NCI-H69 (cell line): ENCODE data around the gene PRRT2.
"Not testable (repeated sequence)": the region's sequence is repeated elsewhere in the genome, so short reads cannot be mapped to it uniquely, and the experiment has no call there.

ENCODE experiments used
- DNase-seq: peaks from one replicate; lab custom pipeline; 2025; lab: John Stamatoyannopoulos, UW

The PRRT2 gene

DNA sequence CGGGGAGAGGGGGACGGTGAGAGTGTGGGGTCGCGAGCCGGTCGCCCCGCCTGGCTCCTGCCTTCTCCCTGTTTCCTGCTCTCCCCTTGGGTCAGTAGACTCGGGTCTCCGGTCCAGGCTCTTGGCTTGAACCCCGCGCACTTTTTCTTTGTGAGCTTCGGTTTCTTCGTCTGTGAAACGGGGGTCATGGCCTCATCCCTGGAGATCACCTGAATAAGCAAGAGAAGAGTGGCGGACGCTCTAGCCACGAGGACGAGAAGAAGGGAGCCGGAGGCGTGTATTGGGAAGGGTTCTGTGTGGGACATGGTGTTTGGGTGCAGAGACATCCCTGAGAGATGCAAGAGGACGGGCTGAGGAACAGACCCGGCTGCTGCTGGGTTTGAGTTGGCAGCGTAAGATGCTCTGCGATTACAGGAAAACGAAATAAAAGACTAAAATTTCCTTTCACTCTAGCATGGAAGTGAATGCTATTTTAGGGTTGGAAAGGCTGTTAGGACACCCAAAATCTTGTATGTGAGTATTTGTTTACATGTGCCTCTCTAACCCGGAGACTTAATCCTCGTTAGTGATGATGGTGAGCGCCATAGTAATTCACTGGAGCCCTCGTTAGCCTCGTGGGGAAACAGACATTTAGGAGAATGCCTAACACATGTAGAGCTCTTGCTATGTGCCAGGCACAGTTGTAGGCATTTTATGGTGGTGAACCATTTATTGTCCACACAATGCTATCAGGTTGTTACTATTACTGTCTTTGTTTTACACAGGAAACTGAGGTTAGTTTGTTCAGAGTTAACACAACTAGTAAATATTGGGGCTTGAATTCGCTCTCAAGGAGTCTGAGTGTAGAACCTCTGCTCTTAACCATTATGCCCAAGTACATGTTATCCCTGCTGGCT, 20.8 kb upstream of the PRRT2 start:
- peak; percentile 66 for DNase-seq

GRCh38 chr16:29791845-29792807, 19.9 kb upstream of the PRRT2 start:
- DNase-seq: no peak

DNA sequence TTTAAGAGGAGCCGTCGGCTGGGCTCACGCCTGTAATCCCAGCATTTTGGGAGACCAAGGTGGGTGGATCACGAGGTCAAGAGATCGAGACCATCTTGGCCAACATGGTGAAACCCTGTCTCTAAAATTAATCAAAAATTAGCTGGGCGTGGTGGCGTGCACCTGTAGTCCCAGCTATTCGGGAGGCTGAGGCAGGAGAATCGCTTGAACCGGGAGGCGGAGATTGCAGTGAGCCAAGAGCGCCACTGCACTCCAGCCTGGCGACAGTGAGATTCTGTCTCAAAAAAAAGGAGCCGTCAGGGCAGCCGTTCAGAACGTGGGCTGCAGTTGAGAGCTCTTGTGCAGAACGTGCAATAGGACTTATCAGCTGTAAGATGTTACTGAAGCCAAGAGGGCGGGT, 18.8 kb upstream of the PRRT2 start:
- not testable (repeated sequence) for DNase-seq

- DNase-seq: no peak
Observed at GRCh38 chr16:29794231-29794710, 17.7 kb upstream of the PRRT2 start.

DNA sequence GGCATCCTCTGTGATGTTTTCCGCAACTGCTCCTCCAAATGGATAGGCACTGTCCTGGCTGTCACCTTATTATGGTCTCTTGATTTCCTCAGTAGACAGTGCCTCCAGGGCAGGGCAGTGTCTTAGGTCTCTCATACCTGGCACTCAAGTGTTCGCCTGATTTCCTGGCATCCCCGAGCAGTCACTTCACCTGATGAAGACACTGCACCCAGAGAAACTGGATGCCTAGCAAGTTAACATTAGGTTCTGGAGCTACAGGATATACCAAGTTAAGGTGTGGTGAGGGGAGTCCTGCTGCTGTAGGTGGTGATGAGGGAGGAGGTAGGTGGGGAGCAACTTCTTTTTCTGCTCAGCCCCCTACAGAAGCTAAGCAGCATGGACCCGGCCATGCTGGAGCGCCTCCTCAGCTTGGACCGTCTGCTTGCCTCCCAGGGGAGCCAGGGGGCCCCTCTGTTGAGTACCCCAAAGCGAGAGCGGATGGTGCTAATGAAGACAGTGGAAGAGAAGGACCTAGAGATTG, 9.5 kb upstream of the PRRT2 start:
- no peak for DNase-seq

GRCh38 chr16:29804020-29804419, 8.0 kb upstream of the PRRT2 start:
- DNase-seq: no peak

- peak; percentile 85 for DNase-seq
Observed at GRCh38 chr16:29804455-29805231, 7.3 kb upstream of the PRRT2 start.

DNA sequence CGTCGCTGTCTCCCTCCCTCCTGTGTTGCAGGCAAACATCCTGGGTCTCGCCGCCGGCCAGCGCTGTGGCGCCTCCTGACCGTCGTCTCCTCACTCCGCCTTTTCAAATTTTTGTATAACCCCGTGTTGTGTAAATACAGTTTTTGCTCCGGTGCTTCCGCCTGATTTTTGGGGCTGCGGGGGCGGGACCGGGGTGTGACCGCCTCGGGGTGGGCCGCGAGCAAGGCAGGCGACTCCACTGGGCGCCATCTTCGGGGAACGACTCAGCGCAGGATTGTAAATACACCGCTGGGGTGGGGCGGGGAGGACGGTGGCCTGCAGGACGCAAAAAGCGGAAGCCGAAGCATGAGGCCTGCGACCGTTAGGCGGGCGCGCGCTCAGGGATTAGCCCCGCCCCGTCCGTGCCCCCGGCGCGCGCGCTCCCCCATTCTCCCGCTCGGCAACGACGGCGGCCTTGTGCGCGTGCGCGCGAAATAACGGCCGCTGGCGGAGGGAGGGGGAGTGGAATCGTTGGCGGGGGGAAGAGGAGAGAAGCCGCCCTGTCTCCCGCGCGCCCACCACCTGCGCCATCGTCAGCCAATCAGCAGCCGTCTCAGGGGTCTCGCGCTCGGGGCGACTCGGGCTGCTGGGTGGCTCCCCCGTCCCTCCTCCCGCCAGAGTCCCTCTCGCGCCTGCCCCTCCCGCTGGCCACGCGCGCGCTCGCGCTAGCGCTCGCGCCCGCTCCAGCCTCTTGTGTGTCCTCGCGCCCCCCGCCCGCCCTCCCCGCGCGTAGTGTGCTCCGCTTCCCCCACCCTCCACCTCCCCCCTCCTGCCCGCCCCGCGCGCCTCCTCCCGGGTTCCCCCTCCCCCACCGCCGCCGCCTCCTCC, 6.5 kb upstream of the PRRT2 start:
- DNase-seq: peak; percentile 100

GRCh38 chr16:29806099-29806579, 5.9 kb upstream of the PRRT2 start, which contains the start of gene MAZ:
Gene MAZ (plus strand): TSS chr16:29806529. CDS start chr16:29806702, 173 bp downstream.
- peak; percentile 99 for DNase-seq

- peak; percentile 98 for DNase-seq
Observed at GRCh38 chr16:29806641-29807425, 5.2 kb upstream of the PRRT2 start.

DNA sequence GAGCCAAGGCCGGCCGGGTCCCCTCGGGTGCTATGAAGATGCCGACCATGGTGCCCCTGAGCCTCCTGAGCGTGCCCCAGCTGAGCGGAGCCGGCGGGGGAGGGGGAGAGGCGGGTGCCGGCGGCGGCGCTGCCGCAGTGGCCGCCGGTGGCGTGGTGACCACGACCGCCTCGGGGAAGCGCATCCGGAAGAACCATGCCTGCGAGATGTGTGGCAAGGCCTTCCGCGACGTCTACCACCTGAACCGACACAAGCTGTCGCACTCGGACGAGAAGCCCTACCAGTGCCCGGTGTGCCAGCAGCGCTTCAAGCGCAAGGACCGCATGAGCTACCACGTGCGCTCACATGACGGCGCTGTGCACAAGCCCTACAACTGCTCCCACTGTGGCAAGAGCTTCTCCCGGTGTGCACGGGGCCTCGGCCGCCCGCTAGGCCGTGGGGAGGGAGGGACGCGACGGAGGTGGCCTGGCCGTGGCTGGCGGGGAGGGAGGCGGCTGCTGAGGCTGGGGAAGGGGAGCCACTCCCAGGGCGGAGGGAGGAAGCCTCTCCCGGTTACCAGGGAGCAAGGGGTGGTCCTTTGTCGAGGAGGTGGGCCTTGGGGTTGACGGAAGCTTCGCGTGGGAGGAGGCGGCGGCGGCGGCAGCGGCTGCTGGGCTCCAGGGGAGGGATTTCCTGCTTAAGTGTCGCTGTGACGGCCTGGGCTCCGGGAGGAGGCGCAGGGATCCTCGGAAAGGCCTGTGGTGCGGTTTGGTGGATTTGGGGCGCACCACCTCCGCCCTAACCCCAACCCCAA, 4.4 kb upstream of the PRRT2 start:
- DNase-seq: peak; percentile 94

DNA sequence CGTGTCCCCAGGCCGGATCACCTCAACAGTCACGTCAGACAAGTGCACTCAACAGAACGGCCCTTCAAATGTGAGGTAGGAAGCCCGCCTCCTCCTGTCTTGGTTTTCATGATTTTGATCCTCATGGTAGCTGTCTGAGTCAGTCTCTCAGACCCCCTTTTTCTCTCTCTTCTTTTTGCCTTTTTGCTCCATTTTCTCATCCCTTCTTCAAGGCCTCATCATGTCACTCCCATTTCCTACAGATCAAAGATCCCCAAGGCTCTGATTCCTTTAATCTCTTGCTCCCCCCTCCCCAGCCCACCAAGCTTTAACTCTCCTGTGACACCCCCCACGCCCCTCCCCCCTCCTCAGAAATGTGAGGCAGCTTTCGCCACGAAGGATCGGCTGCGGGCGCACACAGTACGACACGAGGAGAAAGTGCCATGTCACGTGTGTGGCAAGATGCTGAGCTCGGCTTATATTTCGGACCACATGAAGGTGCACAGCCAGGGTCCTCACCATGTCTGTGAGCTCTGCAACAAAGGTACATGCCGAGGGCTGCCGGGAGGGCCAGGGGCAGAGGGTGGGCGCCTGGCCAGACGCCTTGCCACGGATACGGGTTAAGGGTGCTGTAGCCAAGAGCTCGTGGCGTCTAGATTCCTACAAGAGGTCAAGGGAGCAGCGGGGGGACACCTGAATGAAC, 3.6 kb upstream of the PRRT2 start:
- peak; percentile 49 for DNase-seq

DNA sequence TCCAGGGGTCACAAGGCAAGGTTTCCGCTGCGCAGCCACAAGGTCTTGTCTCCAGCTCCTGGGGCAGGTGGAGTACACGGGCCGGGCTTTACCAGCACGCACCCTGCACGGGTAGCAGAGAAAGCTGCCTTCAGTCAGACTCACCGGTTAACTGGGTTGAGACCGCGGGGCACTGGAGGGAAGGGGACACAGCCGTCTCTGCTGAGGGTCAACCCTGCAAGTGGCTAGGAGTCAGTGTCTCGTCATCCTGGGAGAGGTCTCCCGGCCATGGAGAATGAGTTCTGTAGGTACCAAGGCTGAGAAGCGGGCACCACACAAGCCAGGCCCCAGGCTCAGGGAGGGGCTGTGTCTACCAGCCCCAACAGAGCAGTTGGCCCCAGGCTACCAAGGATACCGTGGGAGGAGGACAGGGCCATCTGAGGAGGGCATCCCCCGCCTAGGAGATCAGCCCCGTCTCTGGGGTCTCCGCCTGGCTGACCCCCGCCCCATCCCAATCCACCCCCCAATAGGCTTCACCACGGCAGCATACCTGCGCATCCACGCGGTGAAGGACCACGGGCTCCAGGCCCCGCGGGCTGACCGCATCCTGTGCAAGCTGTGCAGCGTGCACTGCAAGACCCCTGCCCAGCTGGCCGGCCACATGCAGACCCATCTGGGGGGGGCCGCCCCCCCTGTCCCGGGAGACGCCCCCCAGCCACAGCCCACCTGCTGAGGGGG, 2.8 kb upstream of the PRRT2 start:
- DNase-seq: peak; percentile 41

GRCh38 chr16:29809850-29810698, 1.9 kb upstream of the PRRT2 start:
- DNase-seq: peak; percentile 75

- DNase-seq: peak; percentile 58
Observed at GRCh38 chr16:29810699-29811169, 1.3 kb upstream of the PRRT2 start.
